ENCODE results near the gene LRRC32.
A peak's percentile ranks its signal among the peaks of the same experiment; 100 is the strongest.

GRCh38 chr11:76666408-76666807 is 4.1 kb downstream of the LRRC32 start:
- TF ChIP-seq CTCF (IDR thresholded peaks at IDR 0.05) = no peak
- no peak for TF ChIP-seq POLR2A (IDR thresholded peaks at IDR 0.05; ENCODE audit: low read depth)
- TF ChIP-seq POLR2AphosphoS5 (IDR thresholded peaks at IDR 0.05) = peak; percentile 28 to 48
